Activated naive CD4-positive, alpha-beta T cell treated with anti-CD3 and anti-CD28 coated beads, Interleukin-2, amount 50 U/mL, for 16 hours (primary cell): ENCODE measurements around the gene GAP43.

Source experiments
- DNase-seq: peaks from one replicate; pipeline ENCODE4 v3.0.0-alpha.2; 2020

The GAP43 gene

GRCh38 chr3:115627180-115628074 is 4.1 kb downstream of the GAP43 start:
- no peak for DNase-seq

GRCh38 chr3:115628075-115628412 is 4.7 kb downstream of the GAP43 start:
- no peak for DNase-seq

DNA sequence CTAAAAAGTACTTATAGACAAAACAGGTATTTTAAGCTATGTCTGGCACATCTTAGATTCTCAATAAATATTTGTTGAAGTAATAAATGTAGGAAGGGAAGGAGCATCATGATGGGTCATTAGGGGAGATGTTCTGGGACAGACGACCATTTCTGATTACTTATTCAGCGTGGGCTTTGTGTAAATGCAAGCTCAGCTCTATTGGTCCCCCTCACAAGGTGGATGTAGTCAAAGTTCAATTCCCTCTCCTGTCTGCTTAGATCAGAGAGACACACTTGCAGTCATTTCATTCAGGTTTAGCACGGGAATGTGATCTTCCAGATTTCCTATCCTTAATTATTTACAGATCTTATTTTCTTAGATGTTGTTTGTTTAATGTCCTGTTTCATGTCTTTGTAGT is 7.5 kb downstream of the GAP43 start:
- DNase-seq: no peak

DNA sequence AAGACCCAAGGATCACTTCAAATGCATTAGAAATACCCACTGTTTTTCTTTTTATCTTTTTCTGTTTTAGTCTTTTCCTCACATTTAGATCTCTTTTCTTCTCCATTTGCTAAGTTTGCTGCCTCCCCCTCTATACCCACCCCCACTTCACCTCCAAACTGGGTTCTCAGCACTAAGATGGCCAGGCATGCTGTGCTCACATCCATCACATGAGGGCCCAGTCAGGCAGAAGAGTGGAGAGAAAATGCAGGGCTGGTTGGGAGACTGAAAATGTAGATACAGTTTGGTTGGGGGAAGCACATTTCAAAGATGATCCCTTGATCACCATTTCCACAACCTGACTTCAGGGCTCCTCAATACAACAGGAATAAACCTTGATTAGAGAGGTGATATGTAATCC is 8.7 kb downstream of the GAP43 start:
- DNase-seq: no peak

GRCh38 chr3:115633467-115633866 is 10.2 kb downstream of the GAP43 start:
- DNase-seq: no peak

DNA sequence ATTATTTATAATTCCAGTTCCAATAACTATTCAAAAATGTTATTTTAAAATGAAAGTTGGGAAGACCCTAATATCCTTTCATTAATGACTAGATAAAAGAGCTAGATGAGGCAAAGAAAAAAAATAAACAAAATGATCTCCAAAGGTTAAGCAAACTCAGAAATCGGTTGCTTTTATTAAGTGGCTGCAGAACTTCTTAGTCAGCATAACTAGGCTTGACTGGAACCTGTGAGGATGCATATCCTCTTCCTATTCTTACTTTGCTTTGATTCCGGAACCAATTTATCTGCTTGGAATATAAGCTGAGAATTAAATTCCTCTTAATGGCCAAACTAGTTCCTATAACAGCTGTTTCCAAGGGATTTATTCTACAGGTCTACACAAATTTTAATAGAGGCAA is 10.7 kb downstream of the GAP43 start:
- DNase-seq: no peak

- no peak for DNase-seq
These were observed 12.1 kb downstream of the GAP43 start for GRCh38 chr3:115635406-115635805.

DNA sequence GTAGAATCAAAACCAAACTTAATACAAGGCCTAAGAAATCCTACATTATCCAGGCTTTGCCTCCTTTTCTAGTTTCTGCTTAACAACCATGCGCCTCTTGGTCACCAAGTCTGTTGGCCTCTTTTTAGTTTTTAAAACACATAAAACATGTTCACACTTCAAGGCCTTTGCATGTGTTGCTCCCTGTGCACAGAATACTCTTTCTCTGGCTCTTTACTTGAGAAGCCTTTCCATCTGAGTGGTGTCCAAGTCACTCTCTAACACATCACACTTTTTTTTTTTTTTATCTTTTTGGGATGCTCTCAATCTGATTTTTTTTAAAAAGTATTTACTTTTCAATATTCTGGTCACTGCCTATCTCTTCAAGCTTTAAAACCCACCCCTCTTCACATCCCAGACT is 14.9 kb downstream of the GAP43 start:
- no peak for DNase-seq

- no peak for DNase-seq
These were observed 15.7 kb downstream of the GAP43 start for GRCh38 chr3:115638991-115639390.

DNA sequence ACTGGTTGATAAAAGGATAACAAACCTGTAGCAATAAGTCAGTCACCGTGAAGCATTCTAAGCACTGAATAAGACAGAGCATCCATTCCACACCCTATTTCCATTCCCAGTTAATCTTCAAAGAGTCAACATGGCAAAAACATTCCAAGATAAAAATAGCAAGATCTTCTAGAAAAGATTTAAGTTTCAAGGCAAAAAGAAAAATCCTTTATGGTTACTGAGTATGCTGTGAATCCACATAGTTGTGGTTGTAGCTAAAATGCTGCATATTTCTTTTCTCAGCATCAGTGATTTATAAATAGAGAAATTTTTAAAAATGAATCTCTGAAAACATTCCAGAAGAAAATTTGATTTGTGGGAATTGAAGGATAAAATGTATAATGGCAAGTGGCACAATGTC is 21.1 kb downstream of the GAP43 start:
- no peak for DNase-seq

GRCh38 chr3:115646027-115646690 is 22.8 kb downstream of the GAP43 start:
- DNase-seq: no peak

DNA sequence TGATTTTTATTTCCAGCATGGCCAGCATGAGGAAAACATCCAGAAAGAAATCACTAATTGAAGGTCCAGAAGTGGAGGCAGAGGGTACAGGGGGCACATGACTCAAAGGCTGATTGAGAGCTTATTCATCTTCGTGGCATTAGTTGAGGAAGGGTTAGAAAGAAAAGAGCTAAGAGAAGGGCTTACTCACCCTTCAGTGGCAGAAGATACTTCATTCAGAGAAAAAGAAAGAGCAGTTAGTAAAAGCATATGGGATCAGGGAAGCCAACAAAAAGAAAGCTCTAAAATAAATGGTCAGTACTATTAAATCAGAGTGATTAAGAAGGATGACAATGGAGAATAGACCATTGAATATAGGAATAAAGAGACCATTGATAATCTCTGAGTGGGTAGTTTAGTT is 25.2 kb downstream of the GAP43 start:
- no peak for DNase-seq

GRCh38 chr3:115651087-115651486 is 27.8 kb downstream of the GAP43 start:
- no peak for DNase-seq

DNA sequence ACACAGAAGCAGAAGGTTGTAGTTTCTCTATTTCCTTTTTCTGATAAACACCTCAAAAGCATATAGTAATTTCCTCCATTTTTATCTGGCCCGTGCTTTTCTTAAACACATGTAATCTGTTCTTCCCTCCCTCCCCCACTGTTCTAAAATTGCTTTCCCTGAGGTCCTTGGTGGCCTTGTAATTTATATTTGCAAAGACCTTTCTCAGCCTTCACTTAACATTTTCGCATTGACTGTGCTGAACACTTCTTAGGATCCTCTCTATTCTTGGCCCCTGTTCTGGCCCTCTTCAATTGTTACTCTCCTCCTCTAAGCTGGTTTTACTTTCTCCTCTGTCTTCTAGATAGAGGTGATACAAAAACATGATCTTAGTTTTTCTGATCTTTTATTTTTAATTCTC is 28.3 kb downstream of the GAP43 start:
- no peak for DNase-seq

GRCh38 chr3:115652738-115653137 is 29.4 kb downstream of the GAP43 start:
- DNase-seq: no peak

DNA sequence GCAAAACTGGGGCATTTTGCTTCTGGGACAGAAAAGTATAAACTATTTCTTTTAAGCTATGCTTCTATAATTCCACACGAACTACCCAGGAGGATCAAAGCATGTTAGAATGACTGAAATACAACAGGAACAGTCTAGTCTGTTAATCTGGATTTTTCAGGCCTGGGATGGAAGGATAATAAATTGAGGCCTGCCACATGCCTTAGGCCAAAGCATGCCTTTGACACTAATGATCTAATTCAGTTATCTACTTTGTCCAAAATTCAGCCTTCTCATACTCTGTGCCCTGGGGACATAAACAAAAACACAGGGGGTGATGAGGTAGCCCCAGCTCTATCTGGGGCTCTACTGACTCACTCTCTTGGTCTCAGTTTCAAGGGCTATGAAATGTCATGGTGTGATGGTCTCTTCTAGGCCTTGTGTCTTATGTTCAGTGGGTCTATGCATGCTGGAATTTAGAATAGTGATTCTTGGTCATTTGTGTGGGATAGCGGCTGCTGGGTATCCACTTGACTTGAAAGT is 32.5 kb downstream of the GAP43 start:
- no peak for DNase-seq

- no peak for DNase-seq
These were observed 33.9 kb downstream of the GAP43 start for GRCh38 chr3:115657168-115657567.

- no peak for DNase-seq
These were observed 34.7 kb downstream of the GAP43 start for GRCh38 chr3:115658032-115658336.

GRCh38 chr3:115658337-115659181 is 35.2 kb downstream of the GAP43 start:
- peak; percentile 70 for DNase-seq

- DNase-seq: no peak
These were observed 36.2 kb downstream of the GAP43 start for GRCh38 chr3:115659253-115660220.

DNA sequence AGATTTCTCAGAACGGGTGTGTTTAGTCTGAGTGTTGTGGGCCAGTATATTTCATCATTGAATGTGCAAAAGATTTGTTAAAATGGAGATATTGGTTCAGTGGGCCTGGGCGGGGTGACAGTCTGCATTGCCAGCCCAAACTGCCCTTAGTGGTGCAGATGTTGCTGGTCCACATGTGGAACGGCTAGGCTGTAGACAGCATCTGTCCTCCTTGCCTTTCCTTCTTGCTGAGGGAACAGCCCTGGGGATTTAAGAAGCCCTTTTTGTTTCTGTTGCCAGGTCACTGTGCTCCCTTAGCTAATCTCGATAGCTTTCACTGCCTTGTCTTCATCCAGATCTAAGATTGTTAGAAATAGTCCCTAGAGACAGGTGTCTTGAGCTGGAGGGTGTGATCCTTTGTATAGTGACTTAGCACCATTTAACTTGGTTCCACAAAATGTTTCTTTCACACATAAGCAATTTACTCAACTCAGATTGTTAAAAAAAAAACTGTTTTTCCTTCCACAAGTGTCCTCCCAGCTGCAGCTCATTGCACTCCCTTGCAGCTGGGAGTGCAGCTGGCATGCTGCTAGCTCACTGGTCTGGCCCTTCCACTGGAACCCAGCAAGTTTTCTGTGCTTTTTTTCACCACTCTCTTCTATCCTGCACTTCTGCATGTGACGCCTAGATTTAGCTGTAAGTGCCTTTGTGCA is 37.5 kb downstream of the GAP43 start:
- no peak for DNase-seq

GRCh38 chr3:115662356-115662755 is 39.0 kb downstream of the GAP43 start:
- no peak for DNase-seq
